ENCODE measurements around the gene ATP1B3. TPM values are rescaled to one million over a fixed set of nuclear protein-coding genes. Genes with fewer than 3 reads are reported as not detected.
A peak's percentile ranks its signal among the peaks of the same experiment; 100 is the strongest.
"Not testable (repeated sequence)": the region's sequence is repeated elsewhere in the genome, so short reads cannot be mapped to it uniquely, and the experiment has no call there.

ATP1B3 gene
- total RNA-seq, 1 experiment from 2014 or later = 250 TPM

DNA sequence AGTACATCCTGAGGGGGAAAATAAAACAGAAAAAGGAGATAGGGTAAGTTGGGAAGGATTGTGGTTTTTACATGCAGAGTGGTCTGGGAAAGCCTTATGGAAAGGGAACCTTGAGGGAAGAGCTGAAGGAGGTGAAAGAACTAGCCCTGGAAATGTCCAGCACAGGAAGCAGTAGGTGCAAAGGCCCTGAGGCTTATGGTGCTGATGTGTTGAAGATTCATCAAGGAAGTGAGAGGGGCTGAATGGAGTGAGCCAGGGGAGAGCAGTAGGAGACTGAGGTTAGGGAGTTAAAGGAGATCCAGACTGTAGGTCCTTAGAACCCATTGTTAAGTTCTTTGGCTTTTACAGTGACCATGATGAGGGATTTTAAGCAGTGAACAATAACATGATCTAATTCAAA lies 33.0 kb downstream of the ATP1B3 start:
- no peak overlapping the region for H3K4ac ChIP-seq (ENCODE audit: low read depth, low read length)
- no peak for DNase-seq
- H2BK20ac ChIP-seq (ENCODE audit: low read depth, low read length, poor library complexity, severe bottlenecking) = no peak overlapping the region
- no peak overlapping the region for H4K5ac ChIP-seq (ENCODE audit: insufficient read length, low read depth, low read length)
- H2BK15ac ChIP-seq (ENCODE audit: low read depth, low read length) = no peak overlapping the region
- Mint-ChIP-seq H3K27ac (peak overlapping the region in 2 of 3 experiments; percentile 8 to 80; a peak in 2 of 7 replicates), H3K4me1 (no peaks in the 10 kb centered on the region), H3K27me3 (ENCODE audit: low read depth) (no peaks in the 10 kb centered on the region), H3K36me3 (ENCODE audit: insufficient read depth in 1 of 3, low read depth in 3 of 3) (peaks cover 72 to 88% (median 83%) of the 10 kb centered on the region in 3 experiments), H3K9me3 (peaks cover 12% of the 10 kb centered on the region in 2 experiments), H3K4me3 (no peak overlapping the region)
- no peak overlapping the region for H2BK12ac ChIP-seq (ENCODE audit: insufficient read length, low read depth, low read length)
- H3K27ac ChIP-seq (ENCODE audit: insufficient read length, low read depth, low read length) = no peak overlapping the region
- no peak overlapping the region for H3K18ac ChIP-seq (ENCODE audit: insufficient read length, low read depth, low read length)
- H3K4me1 ChIP-seq (ENCODE audit: insufficient read depth, low read length) = no peaks in the 10 kb centered on the region
- H3K23me2 ChIP-seq (ENCODE audit: insufficient read length, low read depth, low read length, poor library complexity, severe bottlenecking) = no peaks in the 10 kb centered on the region
- H3K23ac ChIP-seq (ENCODE audit: insufficient read length, low read depth, low read length) = no peak overlapping the region
- H3K79me1 ChIP-seq (ENCODE audit: insufficient read depth, low read depth, low read length, poor library complexity, severe bottlenecking) = peaks cover 4% of the 10 kb centered on the region
- H3K79me2 ChIP-seq (ENCODE audit: insufficient read depth, low read length) = no peaks in the 10 kb centered on the region
- H2BK120ac ChIP-seq (ENCODE audit: low read depth, low read length, poor library complexity, severe bottlenecking) = no peak overlapping the region
- H4K20me1 ChIP-seq (ENCODE audit: control insufficient read depth, insufficient read depth, insufficient read length) = no peaks in the 10 kb centered on the region
- H2AK5ac ChIP-seq (ENCODE audit: insufficient read length, low read length) = no peak overlapping the region
- no peak overlapping the region for H3K14ac ChIP-seq (ENCODE audit: insufficient read depth, low read length)
- no peak overlapping the region for H2BK5ac ChIP-seq (ENCODE audit: insufficient read length, low read length)
- H2AFZ ChIP-seq (ENCODE audit: low read length) = no peak overlapping the region
- no peak overlapping the region for H3K4me2 ChIP-seq (ENCODE audit: insufficient read depth, insufficient read length, low read length)
- no peaks in the 10 kb centered on the region for H3K9me3 ChIP-seq (ENCODE audit: control insufficient read depth, low read depth, low read length)
- H3T11ph ChIP-seq (ENCODE audit: low read length) = no peak overlapping the region
- no peaks in the 10 kb centered on the region for H3K27me3 ChIP-seq (ENCODE audit: insufficient read depth, low read length)
- H4K91ac ChIP-seq (ENCODE audit: insufficient read length, low read depth, low read length) = no peak overlapping the region
- H3K9ac ChIP-seq (ENCODE audit: extremely low read depth, insufficient read length, low read length) = no peak overlapping the region
- H3K56ac ChIP-seq (ENCODE audit: insufficient read length, low read depth, low read length) = no peak overlapping the region
- no peak overlapping the region for H4K8ac ChIP-seq (replicated peaks; ENCODE audit: insufficient read length, low read depth, low read length)
- TF ChIP-seq, protein P1, sequence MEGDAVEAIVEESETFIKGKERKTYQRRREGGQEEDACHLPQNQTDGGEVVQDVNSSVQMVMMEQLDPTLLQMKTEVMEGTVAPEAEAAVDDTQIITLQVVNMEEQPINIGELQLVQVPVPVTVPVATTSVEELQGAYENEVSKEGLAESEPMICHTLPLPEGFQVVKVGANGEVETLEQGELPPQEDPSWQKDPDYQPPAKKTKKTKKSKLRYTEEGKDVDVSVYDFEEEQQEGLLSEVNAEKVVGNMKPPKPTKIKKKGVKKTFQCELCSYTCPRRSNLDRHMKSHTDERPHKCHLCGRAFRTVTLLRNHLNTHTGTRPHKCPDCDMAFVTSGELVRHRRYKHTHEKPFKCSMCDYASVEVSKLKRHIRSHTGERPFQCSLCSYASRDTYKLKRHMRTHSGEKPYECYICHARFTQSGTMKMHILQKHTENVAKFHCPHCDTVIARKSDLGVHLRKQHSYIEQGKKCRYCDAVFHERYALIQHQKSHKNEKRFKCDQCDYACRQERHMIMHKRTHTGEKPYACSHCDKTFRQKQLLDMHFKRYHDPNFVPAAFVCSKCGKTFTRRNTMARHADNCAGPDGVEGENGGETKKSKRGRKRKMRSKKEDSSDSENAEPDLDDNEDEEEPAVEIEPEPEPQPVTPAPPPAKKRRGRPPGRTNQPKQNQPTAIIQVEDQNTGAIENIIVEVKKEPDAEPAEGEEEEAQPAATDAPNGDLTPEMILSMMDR (conservative IDR thresholded peaks at IDR 0.05) = no peak

DNA sequence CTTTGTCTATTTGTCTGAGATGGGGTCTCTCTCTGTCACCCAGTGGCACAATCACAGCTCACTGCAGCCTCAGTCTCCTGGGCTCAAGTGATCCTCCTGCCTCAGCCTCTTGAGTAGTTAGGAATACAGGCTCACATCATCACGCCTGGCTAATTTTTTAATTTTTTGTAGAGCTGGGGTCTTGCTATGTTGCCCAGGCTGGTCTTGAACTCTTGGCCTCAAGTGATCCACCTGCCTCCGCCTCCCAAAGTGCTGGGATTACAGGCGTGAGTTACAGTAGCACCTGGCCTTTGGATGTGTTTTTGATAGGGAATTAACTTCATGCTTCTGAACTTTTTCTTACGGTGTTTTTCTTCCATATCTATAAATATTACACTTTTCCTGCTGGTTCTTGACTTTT lies 33.5 kb downstream of the ATP1B3 start:
- H2AK5ac ChIP-seq (ENCODE audit: insufficient read length, low read length); H2BK5ac ChIP-seq (ENCODE audit: insufficient read length, low read length); H3K27ac Mint-ChIP-seq; H3K27ac ChIP-seq (ENCODE audit: insufficient read length, low read depth, low read length); H4K8ac ChIP-seq (replicated peaks; ENCODE audit: insufficient read length, low read depth, low read length); H3K27me3 Mint-ChIP-seq (ENCODE audit: low read depth); H3K23ac ChIP-seq (ENCODE audit: insufficient read length, low read depth, low read length); H2AFZ ChIP-seq (ENCODE audit: low read length); H3K4ac ChIP-seq (ENCODE audit: low read depth, low read length); H3K79me2 ChIP-seq (ENCODE audit: insufficient read depth, low read length); H4K20me1 ChIP-seq (ENCODE audit: control insufficient read depth, insufficient read depth, insufficient read length); H3K23me2 ChIP-seq (ENCODE audit: insufficient read length, low read depth, low read length, poor library complexity, severe bottlenecking); H2BK15ac ChIP-seq (ENCODE audit: low read depth, low read length); H3T11ph ChIP-seq (ENCODE audit: low read length); H3K9me3 ChIP-seq (ENCODE audit: control insufficient read depth, low read depth, low read length); H3K4me3 Mint-ChIP-seq; H3K9ac ChIP-seq (ENCODE audit: extremely low read depth, insufficient read length, low read length); H3K4me1 ChIP-seq (ENCODE audit: insufficient read depth, low read length); H3K14ac ChIP-seq (ENCODE audit: insufficient read depth, low read length); H3K79me1 ChIP-seq (ENCODE audit: insufficient read depth, low read depth, low read length, poor library complexity, severe bottlenecking); H3K56ac ChIP-seq (ENCODE audit: insufficient read length, low read depth, low read length); H3K18ac ChIP-seq (ENCODE audit: insufficient read length, low read depth, low read length); H4K5ac ChIP-seq (ENCODE audit: insufficient read length, low read depth, low read length); H3K27me3 ChIP-seq (ENCODE audit: insufficient read depth, low read length); H2BK20ac ChIP-seq (ENCODE audit: low read depth, low read length, poor library complexity, severe bottlenecking); H2BK12ac ChIP-seq (ENCODE audit: insufficient read length, low read depth, low read length); H3K4me2 ChIP-seq (ENCODE audit: insufficient read depth, insufficient read length, low read length); DNase-seq; H3K4me1 Mint-ChIP-seq; H4K91ac ChIP-seq (ENCODE audit: insufficient read length, low read depth, low read length); H2BK120ac ChIP-seq (ENCODE audit: low read depth, low read length, poor library complexity, severe bottlenecking): not testable (repeated sequence)
- Mint-ChIP-seq H3K9me3 (peaks cover 12% of the 10 kb centered on the region in 2 experiments), H3K36me3 (ENCODE audit: insufficient read depth in 1 of 3, low read depth in 3 of 3) (peaks cover 70 to 91% (median 85%) of the 10 kb centered on the region in 3 experiments)
- no CpG with 5 or more reads among the region's 4 CpGs for WGBS (ENCODE audit: extremely low coverage, insufficient read length, low lambda C conversion rate)

Measured in H9 (cell line).